ENCODE measurements around the gene DPYSL3.
"Not testable (repeated sequence)": the region's sequence is repeated elsewhere in the genome, so short reads cannot be mapped to it uniquely, and the experiment has no call there.

DPYSL3 gene

DNA sequence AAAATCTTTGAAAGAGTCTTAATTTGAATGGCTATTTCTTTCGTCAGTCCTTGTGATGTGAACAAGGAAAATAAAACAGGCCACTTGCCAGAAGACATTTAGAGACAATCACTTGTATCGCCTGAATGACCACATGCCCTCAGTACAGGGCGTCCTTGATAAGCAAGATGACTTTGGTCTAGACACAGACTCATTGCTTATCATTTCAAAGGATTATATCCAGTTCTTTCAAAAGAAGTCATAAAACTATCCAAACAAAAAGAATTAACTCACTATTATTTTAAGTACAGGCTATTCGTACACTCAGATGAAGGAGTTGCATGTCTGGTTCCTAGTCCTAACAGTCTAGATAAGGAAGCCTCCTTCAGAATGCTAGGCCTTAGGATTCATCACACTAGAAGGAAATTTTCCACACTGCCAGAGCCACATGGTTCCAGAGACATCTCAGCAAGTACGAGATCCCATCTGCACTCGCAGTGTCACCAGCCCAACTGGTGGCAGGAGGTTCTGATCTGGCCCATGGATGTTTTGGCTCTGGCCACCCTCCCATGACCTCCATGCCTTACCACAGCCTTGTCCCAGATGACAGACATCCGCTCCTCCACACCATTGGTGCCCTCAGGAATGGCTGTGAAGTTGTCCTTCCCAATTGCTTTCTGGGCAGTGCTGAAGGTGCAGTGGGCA lies 109.6 kb downstream of the DPYSL3 start:
- no peak for DNase-seq

GRCh38 chr5:147398860-147399259 lies 111.0 kb downstream of the DPYSL3 start:
- DNase-seq: no peak

DNA sequence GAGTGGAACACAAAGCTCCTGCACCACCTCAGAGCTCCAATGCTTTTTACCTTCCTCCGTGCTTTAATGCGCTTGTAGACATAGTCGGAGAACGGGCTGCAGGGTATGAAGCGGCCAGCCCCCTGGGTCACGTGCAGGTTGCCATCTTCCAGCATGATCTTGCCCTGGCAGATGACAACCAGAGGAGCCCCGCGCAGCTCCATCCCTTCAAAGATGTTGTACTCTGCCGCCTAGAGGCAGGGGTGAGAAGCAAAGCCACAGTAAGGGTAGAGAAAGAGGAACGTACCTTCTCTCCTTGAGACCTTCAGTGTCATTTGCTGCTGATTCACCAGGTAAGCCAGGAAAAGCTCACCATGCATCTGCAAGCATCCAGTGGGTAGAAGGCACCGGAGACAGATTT lies 112.3 kb downstream of the DPYSL3 start:
- DNase-seq: no peak

DNA sequence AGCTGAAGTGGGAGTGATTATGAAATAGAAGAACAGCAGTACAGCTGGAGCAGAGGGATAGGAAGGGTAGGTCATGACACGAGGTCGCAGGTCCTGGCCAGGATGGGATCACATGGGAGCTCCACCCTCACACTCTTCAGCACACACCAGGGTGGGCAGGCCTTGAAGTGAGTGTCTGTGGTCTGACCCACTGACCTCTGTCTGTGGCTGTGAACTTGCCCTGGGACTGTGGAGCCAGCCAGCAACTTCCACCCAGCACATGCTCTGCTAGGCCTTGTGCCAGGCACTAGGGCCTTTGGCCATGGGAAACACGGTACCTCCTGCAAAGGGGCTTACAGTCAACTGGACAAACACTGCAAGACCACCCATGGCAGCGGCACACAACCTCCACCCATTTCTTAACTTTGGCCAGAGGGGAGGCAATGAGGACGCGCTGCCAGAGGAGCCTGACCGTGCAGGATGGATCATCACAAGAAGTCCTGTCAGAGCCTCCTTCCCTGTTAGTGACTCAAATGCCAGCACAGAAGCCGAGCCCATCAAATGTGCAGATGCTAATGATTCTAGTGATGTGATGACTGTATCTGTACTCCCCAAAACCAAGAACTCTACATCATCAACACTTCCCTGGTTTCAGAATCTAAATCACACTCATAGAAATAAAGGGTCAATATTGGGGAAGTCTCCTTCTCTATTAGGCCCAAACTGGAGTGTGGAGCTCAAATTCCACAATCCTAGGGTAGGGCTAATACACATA lies 113.6 kb downstream of the DPYSL3 start:
- no peak for DNase-seq

GRCh38 chr5:147393874-147394672 lies 115.8 kb downstream of the DPYSL3 start:
- DNase-seq: no peak

- no peak for DNase-seq
These were observed 118.1 kb downstream of the DPYSL3 start for GRCh38 chr5:147391781-147392180.

DNA sequence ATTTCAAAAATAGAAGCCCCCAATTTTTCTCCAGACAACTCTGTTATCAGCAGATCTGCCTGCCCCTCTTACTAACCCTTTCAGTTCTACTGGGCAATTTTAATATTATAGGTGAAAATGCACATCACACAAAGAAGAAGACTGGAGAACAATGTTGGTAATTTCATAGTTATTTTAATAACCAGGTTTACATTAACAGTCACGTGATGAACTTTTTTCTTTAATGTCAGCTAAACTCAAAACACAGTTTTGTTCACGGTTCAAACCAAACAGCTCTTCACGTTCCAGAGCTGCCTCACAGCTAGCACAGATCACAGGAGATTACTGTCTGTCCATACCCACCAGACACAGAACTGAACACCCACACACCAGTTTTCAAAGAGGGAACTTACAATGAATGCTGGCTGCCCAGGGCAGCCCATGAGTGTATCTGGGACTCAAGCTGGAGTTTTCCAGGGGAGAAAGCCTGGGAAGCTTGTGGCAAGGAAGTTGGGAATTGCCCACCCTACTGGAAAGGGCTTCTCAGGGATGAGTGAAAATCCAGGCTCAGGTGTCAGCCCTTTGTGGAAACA lies 119.1 kb downstream of the DPYSL3 start:
- no peak for DNase-seq

- no peak for DNase-seq
These were observed 121.4 kb downstream of the DPYSL3 start for GRCh38 chr5:147388184-147389108.

DNA sequence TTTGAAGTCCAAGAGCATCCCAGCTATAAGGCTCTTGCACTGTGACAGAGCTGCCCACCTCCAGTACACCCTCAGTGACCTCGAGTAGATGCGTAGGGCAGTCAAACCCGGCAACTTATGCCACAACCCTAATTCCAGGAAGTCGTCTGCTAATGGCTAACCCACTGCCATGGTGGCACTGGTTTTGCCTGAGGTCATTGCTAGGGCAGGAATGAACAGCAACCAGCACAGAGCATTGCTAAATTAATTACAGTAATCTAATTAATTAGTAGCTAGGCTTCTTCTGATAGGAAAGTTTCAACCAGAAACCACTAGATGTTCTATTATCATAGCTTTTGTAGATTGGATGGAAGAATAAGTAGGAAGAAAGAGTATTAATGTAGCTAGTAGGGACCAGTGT lies 122.8 kb downstream of the DPYSL3 start:
- no peak for DNase-seq

DNA sequence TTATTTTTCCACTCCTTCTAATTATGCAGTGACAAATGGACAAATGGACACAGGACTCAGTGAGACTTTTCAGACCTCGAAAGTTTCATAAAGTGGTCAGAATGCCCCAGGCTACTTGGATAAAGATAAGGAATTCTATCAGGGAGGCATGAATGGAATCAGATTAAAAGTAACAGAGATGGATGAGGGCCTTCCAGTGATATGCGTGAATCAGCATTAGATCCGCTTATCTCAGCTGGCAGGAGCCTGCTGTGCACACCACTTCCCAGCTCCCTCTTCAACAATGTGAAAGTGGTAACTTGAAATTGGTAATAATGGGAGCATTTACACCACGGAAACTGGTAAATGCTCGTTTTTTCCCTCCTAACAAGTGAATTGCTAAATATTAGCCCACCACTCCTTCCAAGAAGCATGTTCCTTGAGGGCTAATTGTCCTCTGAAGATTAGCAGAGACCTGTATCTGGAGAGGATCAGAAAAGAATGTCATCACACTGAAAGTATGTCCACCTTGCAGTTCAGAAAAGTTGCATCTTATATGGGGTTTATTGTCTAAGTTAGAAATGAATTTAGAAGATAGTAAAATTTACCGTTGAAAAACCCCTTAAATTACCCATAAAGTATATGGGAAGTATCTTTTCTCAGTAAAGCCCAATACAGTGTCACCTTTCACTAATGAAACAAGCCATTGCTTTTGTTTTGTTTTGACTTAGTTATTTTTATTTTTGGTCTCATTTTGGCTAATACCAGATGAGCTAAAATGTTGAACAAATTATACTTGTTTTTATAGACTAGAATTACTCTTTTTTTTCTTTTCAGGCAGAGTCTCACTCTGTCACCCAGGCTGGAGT lies 125.3 kb downstream of the DPYSL3 start:
- DNase-seq: no peak

GRCh38 chr5:147382776-147383175 lies 127.1 kb downstream of the DPYSL3 start:
- DNase-seq: no peak

- DNase-seq: no peak
These were observed 128.3 kb downstream of the DPYSL3 start for GRCh38 chr5:147381555-147381954.

DNA sequence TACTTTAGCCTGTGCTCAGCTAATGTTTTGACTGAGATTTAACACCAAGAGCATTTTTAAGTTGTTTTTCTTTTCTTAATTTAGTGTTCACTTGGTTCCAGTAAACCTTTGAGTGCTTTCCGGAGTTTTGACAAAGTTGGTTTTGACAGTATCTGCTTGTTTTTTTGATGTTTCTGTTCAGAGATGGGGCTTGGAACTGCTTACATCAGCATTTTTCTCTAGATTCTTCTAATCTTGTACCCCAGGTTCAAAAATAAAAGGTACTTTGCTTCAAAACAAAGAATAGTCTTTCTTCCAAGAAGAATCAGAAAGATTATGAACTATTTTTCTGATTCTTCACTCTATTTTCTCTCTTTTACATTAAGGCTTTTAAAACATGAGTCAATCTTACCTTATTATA lies 132.2 kb downstream of the DPYSL3 start:
- DNase-seq: no peak

- no peak for DNase-seq
These were observed 134.7 kb downstream of the DPYSL3 start for GRCh38 chr5:147375151-147375550.

- DNase-seq: no peak
These were observed 136.5 kb downstream of the DPYSL3 start for GRCh38 chr5:147373328-147373727.

GRCh38 chr5:147372191-147372590 lies 137.7 kb downstream of the DPYSL3 start:
- DNase-seq: no peak

DNA sequence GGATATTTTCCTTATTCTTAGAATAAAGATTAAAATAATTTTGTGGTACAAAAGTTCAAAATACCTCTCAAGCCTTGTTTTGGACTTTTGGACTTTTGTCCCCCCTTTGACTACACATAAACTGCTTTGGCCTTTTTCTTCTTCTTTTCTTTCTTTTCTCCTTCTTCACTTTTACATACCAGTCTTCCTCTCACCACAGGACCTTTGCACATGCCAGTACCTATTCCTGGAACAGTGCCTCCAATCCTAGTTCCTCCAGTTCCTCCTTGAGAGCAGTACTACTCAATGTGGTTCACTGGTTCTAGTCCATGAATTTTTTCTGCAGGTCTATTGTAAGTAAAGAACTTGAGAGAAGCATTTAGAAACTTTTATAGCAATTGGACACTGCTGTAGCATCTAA lies 138.6 kb downstream of the DPYSL3 start:
- no peak for DNase-seq

DNA sequence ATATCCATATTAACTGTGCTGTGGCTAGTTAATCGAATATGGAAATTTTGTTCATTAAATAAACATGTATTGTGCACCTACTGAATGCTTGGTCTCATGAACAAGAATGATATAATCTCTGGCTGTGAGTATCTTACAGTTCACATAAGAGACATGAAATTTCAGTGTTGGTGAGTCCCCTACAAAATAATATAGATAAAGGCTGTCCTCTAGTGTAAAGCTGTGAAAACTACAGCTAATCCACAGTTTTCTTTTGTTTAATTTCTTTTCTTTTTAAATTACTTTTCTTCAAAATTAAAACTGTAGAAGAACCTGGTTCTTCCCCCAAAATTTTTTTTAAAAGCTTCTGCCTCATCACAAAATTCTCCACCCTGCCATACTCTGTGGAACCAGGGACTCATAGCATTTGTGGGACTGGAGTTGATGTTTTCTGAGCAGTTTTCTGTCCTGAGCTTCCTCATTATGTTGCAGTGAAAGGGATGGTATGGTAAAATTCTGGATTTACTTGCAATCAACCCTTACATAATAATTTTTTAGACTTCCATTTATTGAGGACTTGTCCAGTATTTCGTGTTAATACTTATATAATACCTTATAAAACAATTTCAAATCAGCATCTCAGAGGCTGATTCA lies 140.0 kb downstream of the DPYSL3 start:
- DNase-seq: no peak

DNA sequence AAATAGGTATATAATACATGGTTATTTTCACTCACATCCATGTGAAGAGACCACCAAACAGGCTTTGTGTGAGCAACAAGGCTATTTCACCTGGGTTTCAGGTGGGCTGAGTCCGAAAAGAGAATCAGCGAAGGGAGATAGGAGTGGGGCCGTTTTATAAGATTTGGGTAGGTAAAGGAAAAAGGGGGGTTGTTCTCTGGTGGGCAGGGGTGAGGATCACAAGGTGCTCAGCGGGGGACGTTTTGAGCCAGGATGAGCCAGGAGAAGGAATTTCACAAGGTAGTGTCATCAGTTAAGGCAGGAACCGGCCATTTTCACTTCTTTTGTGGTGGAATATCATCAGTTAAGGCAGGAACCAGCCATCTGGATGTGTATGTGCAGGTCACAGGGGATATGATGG lies 142.5 kb downstream of the DPYSL3 start:
- not testable (repeated sequence) for DNase-seq

DNA sequence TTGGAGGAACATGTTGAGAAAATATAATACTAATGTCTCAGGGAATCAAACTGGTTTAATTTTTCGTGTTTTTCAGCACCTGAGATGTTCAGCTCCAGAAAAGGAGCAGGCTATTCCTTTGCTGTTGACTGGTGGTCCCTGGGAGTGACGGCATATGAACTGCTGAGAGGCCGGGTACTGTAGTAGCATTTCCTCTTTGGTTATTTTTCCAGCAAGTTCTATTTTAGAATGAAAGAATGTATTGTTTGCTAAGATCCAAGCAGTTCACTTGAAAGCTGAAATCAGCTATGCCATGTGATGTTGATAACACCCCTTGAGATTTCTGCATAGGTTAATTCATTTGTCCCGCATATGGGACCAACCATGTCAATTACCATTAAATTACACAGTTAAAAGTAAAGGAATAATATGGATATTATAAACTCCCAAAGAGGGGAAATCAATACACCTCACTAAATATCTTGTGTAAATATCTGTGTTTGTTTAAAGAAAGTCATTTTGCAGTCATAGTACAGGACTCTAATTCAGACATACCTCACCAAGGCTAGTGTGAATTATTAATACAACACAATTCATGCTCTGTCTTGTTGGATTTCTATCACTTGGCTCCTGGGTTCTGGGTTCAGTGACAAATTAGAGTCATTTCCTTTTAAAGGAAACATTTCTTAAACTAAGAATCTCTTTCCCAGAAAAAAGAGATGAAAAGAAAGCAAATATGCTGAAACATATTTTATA lies 148.3 kb downstream of the DPYSL3 start:
- DNase-seq: no peak
